Caco-2 (cell line): Measurements from ENCODE around the gene PLA2G2C. TPM values are rescaled to one million over a fixed set of nuclear protein-coding genes. Genes with fewer than 3 reads are reported as not detected.

Experiments
- BruUV-seq: library from RNA; stranded (reverse); fragments of 400-500 nt; replicated peaks from 2 replicates; lab custom pipeline; 2021; lab: Mats Ljungman, UMichigan
- CTCF ChIA-PET: fragments of 300-600 bp; sonication (Branson Sonifier 250); formaldehyde crosslinking; loops from one replicate; lab custom pipeline; 2022; ENCODE audit warnings: antibody characterized with exemption; lab: Charles Lee
- POLR2A ChIA-PET: fragments of 300-600 bp; sonication (Branson Sonifier 250); formaldehyde crosslinking; loops from one replicate; lab custom pipeline; 2022; ENCODE audit warnings: antibody characterized with exemption; lab: Charles Lee
- DNase-seq, 2 experiments: peaks; one replicate each; pipeline versions ENCODE4 v3.0.0 to v3.0.0-alpha.2; 2020 to 2022
- H3K27me3 ChIP-seq: replicated peaks from 2 replicates; pipeline ENCODE4 v1.6.0; 2011; ENCODE audit warnings: low read length; ENCODE audit not compliant: control insufficient read depth, insufficient read depth
- H3K36me3 ChIP-seq: 2 replicates; pipeline ENCODE4 v1.5.1; 2011; ENCODE audit warnings: low read length; ENCODE audit not compliant: control insufficient read depth, insufficient read depth
- H3K4me1 ChIP-seq: fragments of 250-450 bp; sonication (Bioruptor Pico); 2 replicates; pipeline ENCODE4 v1.5.1; 2020; ENCODE audit warnings: mild to moderate bottlenecking
- H3K4me3 ChIP-seq: 2 replicates; pipeline ENCODE4 v1.5.1; 2011; ENCODE audit warnings: low read depth, mild to moderate bottlenecking, control low read depth, low read length
- H3K9me3 ChIP-seq: fragments of 250-450 bp; sonication (Bioruptor Pico); 2 replicates; pipeline ENCODE4 v1.5.1; 2020; ENCODE audit warnings: mild to moderate bottlenecking, moderate library complexity
- H3K27ac Mint-ChIP-seq: one replicate; pipeline ENCODE4 v1.8.0; 2022; ENCODE audit warnings: mixed read lengths; ENCODE audit not compliant: unreplicated experiment
- H3K27me3 Mint-ChIP-seq: one replicate; pipeline ENCODE4 v1.8.0; 2022; ENCODE audit warnings: mixed read lengths; ENCODE audit not compliant: insufficient read depth, unreplicated experiment
- H3K36me3 Mint-ChIP-seq: one replicate; pipeline ENCODE4 v1.8.0; 2022; ENCODE audit warnings: mild to moderate bottlenecking, mixed read lengths; ENCODE audit not compliant: insufficient read depth, unreplicated experiment
- H3K4me1 Mint-ChIP-seq: one replicate; pipeline ENCODE4 v1.8.0; 2022; ENCODE audit warnings: low read depth, mixed read lengths; ENCODE audit not compliant: unreplicated experiment
- H3K4me3 Mint-ChIP-seq: one replicate; pipeline ENCODE4 v1.8.0; 2022; ENCODE audit warnings: mild to moderate bottlenecking, moderate library complexity, mixed read lengths; ENCODE audit not compliant: unreplicated experiment
- H3K9me3 Mint-ChIP-seq: one replicate; pipeline ENCODE4 v1.8.0; 2022; ENCODE audit warnings: mixed read lengths; ENCODE audit not compliant: unreplicated experiment
- intact Hi-C: fragments of 100-400 bp; cut with micrococcal nuclease; formaldehyde crosslinking; loops from one replicate; pipeline ENCODE4 v1.10.0; 2022; ENCODE audit not compliant: unreplicated experiment
- total RNA-seq: library from RNA; stranded (reverse); gene quantifications from 2 replicates; pipeline ENCODE4 v1.2.3, GENCODE V29; 2022
- TF ChIP-seq, protein P1 (sequence below), 2 experiments: fragments of 200-600 bp in 1 of 2; IDR thresholded peaks; 1 replicate in 1 of 2; 2 replicates in 1 of 2; pipeline versions ENCODE4 v1.5.1 to v1.8.0; 2011 to 2022; ENCODE audit warnings: antibody characterized with exemption in 1 of 2, control low read depth in 1 of 2, inconsistent platforms in 1 of 2, low read depth in 1 of 2, low read length in 1 of 2, mild to moderate bottlenecking in 1 of 2, moderate library complexity in 1 of 2; ENCODE audit not compliant: insufficient read depth in 1 of 2, severe bottlenecking in 1 of 2, unreplicated experiment in 1 of 2

PLA2G2C gene
- total RNA-seq, 1 experiment from 2014 or later = not detected

DNA sequence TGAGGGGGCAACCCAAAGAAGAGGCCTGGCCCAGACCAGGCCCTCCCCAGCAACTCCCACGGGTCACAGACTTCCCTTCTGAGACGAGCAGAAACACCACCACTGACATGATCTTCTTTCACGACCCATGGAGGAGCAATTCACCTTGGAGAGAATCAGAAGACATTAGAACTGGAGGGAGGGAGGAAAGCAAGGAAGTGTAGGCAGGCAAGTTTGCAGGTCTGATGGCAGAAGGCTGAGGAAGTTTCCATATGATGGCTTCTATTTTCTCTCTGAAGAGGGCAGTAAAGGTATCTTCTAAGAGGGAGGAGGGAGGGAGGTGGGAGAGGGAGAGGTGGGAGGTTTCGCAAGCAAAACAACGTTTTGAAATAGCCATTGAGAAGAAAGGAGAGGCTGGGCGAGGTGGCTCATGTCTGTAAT, 1.8 kb downstream of the PLA2G2C start:
- Mint-ChIP-seq H3K4me1 (no peaks in the 10 kb centered on the region), H3K27ac (no peak overlapping the region), H3K9me3 (peaks cover 9% of the 10 kb centered on the region), H3K4me3 (no peak overlapping the region), H3K36me3 (no peaks in the 10 kb centered on the region), H3K27me3 (peaks cover 9% of the 10 kb centered on the region)
- TF ChIP-seq, protein P1, sequence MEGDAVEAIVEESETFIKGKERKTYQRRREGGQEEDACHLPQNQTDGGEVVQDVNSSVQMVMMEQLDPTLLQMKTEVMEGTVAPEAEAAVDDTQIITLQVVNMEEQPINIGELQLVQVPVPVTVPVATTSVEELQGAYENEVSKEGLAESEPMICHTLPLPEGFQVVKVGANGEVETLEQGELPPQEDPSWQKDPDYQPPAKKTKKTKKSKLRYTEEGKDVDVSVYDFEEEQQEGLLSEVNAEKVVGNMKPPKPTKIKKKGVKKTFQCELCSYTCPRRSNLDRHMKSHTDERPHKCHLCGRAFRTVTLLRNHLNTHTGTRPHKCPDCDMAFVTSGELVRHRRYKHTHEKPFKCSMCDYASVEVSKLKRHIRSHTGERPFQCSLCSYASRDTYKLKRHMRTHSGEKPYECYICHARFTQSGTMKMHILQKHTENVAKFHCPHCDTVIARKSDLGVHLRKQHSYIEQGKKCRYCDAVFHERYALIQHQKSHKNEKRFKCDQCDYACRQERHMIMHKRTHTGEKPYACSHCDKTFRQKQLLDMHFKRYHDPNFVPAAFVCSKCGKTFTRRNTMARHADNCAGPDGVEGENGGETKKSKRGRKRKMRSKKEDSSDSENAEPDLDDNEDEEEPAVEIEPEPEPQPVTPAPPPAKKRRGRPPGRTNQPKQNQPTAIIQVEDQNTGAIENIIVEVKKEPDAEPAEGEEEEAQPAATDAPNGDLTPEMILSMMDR (IDR thresholded peaks at IDR 0.05; ENCODE audit: insufficient read depth in 1 of 2, low read depth in 1 of 2, low read length in 1 of 2, severe bottlenecking in 1 of 2, unreplicated experiment in 1 of 2) = no peak
- no TSS peak for BruUV-seq
- no peak overlapping the region for H3K4me3 ChIP-seq
- H3K27me3 ChIP-seq = no peaks in the 10 kb centered on the region
- ChIA-PET POLR2A (no interaction called here), CTCF (no interaction called here)
- peak in 1 of 2 experiments; percentile 7 for DNase-seq
- no peaks in the 10 kb centered on the region for H3K4me1 ChIP-seq
- intact Hi-C loops = no loop called here
- H3K9me3 ChIP-seq = no peaks in the 10 kb centered on the region
- H3K36me3 ChIP-seq = no peaks in the 10 kb centered on the region

DNA sequence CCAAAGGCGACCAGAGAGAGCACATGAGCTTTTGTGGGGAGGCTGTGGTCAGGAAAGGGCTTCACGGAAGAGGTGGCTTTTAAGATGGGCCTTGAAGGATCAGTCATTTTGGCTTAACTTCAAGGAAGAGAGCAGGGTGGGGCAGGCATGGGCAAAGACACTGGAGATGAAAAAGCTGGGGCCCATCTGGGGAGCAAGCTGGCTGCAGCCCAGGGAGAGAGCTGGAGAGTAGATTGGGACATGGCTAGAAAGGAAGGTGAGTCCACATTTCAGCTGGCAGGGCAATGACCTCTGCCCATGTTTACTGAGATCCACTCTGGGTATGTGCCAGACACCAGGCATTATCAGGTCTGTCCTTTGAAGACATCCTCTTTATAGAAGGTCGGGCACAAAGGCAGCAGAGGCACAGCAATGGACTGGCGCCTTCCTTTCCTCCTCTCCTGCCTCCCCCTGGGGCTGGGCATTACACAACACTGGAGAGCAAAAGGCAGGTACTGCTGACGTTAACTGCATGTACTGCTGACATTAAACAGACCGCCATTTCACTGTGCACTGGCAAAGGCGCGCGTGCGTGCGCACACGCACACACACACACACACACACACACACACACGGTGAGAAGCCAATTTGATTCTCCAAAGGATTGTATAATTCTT, 2.6 kb downstream of the PLA2G2C start:
- no peaks in the 10 kb centered on the region for H3K4me1 Mint-ChIP-seq
- ChIA-PET POLR2A (no interaction called here), CTCF (no interaction called here)
- H3K27ac Mint-ChIP-seq = no peak overlapping the region
- H3K4me1 ChIP-seq = no peaks in the 10 kb centered on the region
- H3K36me3 Mint-ChIP-seq = no peaks in the 10 kb centered on the region
- no peaks in the 10 kb centered on the region for H3K27me3 ChIP-seq
- no peak overlapping the region for H3K4me3 Mint-ChIP-seq
- H3K9me3 ChIP-seq = no peaks in the 10 kb centered on the region
- no peak for DNase-seq
- intact Hi-C loops = no loop called here
- no TSS peak for BruUV-seq
- TF ChIP-seq, protein P1 (IDR thresholded peaks at IDR 0.05; ENCODE audit: insufficient read depth in 1 of 2, low read depth in 1 of 2, low read length in 1 of 2, severe bottlenecking in 1 of 2, unreplicated experiment in 1 of 2) = no peak
- H3K4me3 ChIP-seq = no peak overlapping the region
- no peaks in the 10 kb centered on the region for H3K36me3 ChIP-seq
- peaks cover 11% of the 10 kb centered on the region for H3K9me3 Mint-ChIP-seq
- peaks cover 10% of the 10 kb centered on the region for H3K27me3 Mint-ChIP-seq

DNA sequence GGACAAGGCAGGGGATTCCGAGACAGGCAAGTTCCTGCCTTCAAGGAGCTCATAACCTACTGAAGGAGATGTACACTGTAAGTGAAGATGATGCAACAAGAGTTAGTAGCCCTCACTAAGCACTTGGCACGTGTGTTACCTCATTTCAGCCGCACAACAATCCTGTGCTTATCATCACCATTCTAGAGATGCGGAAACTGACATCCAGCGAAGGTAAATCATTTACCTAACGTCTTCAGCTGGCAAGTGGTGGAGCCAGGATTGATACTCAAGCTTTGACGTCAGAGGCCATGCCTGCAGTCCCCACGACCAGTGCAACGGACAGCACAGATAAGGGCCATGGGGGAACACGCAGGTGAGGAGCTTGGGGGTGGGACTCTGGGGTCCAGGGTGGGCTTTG, 3.3 kb downstream of the PLA2G2C start:
- Histone ChIP-seq H3K4me1 (no peaks in the 10 kb centered on the region), H3K4me3 (no peak overlapping the region), H3K27me3 (no peaks in the 10 kb centered on the region), H3K9me3 (no peaks in the 10 kb centered on the region), H3K36me3 (no peaks in the 10 kb centered on the region)
- ChIA-PET CTCF (no interaction called here), POLR2A (no interaction called here)
- no peak overlapping the region for H3K4me3 Mint-ChIP-seq
- no peak for DNase-seq
- H3K36me3 Mint-ChIP-seq = no peaks in the 10 kb centered on the region
- H3K27ac Mint-ChIP-seq = no peak overlapping the region
- intact Hi-C loops = no loop called here
- TF ChIP-seq, protein P1 (IDR thresholded peaks at IDR 0.05; ENCODE audit: insufficient read depth in 1 of 2, low read depth in 1 of 2, low read length in 1 of 2, severe bottlenecking in 1 of 2, unreplicated experiment in 1 of 2) = no peak
- no peaks in the 10 kb centered on the region for H3K4me1 Mint-ChIP-seq
- peaks cover 6% of the 10 kb centered on the region for H3K27me3 Mint-ChIP-seq
- H3K9me3 Mint-ChIP-seq = peaks cover 11% of the 10 kb centered on the region
- no TSS peak for BruUV-seq
